Neutrophil (primary cell): Measurements from ENCODE around the gene TARBP1.

ENCODE experiments used
- H3K27ac ChIP-seq: fragments of 200-600 bp; sonication (generic); 2 replicates; pipeline ENCODE4 v1.5.1; 2016; ENCODE audit warnings: mild to moderate bottlenecking, moderate library complexity
- H3K27me3 ChIP-seq: fragments of 200-600 bp; sonication (generic); 2 replicates; pipeline ENCODE4 v1.6.0; 2016; ENCODE audit warnings: mild to moderate bottlenecking
- H3K36me3 ChIP-seq: fragments of 200-600 bp; sonication (generic); 2 replicates; pipeline ENCODE4 v1.5.1; 2017
- H3K4me1 ChIP-seq, 2 experiments: fragments of 200-600 bp in 1 of 2; sonication (generic) in 1 of 2; 1 replicate in 1 of 2; 2 replicates in 1 of 2; pipeline versions ENCODE4 v1.5.1 to v1.6.1; 2013 to 2016; ENCODE audit warnings: low read depth in 1 of 2, low read length in 1 of 2, mild to moderate bottlenecking in 1 of 2, moderate library complexity in 1 of 2; ENCODE audit not compliant: control insufficient read depth in 1 of 2, insufficient read depth in 1 of 2
- H3K4me3 ChIP-seq, 2 experiments: fragments of 200-600 bp in 1 of 2; sonication (generic) in 1 of 2; 1 replicate in 1 of 2; 2 replicates in 1 of 2; pipeline ENCODE4 v1.5.1; 2013 to 2016; ENCODE audit warnings: low read depth in 1 of 2, low read length in 1 of 2, mild to moderate bottlenecking in 1 of 2, moderate library complexity in 1 of 2
- H3K9me3 ChIP-seq: fragments of 200-600 bp; sonication (generic); 2 replicates; pipeline ENCODE4 v1.5.1; 2016
- TF ChIP-seq, protein P1 (sequence below): fragments of 200-600 bp; sonication (generic); IDR thresholded peaks from 2 replicates; pipeline ENCODE4 v1.5.1; 2016; ENCODE audit warnings: antibody characterized with exemption

Gene TARBP1

GRCh38 chr1:234475167-234475793 is 3.7 kb downstream of the TARBP1 start:
- Histone ChIP-seq H3K9me3 (no peaks in the 10 kb centered on the region), H3K36me3 (no peaks in the 10 kb centered on the region), H3K4me1 (peaks cover 36 to 41% of the 10 kb centered on the region in 2 experiments), H3K27me3 (peaks cover 11% of the 10 kb centered on the region), H3K4me3 (no peak overlapping the region), H3K27ac (no peak overlapping the region)
- TF ChIP-seq, protein P1, sequence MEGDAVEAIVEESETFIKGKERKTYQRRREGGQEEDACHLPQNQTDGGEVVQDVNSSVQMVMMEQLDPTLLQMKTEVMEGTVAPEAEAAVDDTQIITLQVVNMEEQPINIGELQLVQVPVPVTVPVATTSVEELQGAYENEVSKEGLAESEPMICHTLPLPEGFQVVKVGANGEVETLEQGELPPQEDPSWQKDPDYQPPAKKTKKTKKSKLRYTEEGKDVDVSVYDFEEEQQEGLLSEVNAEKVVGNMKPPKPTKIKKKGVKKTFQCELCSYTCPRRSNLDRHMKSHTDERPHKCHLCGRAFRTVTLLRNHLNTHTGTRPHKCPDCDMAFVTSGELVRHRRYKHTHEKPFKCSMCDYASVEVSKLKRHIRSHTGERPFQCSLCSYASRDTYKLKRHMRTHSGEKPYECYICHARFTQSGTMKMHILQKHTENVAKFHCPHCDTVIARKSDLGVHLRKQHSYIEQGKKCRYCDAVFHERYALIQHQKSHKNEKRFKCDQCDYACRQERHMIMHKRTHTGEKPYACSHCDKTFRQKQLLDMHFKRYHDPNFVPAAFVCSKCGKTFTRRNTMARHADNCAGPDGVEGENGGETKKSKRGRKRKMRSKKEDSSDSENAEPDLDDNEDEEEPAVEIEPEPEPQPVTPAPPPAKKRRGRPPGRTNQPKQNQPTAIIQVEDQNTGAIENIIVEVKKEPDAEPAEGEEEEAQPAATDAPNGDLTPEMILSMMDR = no peak

GRCh38 chr1:234474375-234474774 is 4.6 kb downstream of the TARBP1 start:
- TF ChIP-seq, protein P1 = no peak
- Histone ChIP-seq H3K4me3 (no peak overlapping the region), H3K4me1 (peaks cover 36 to 41% of the 10 kb centered on the region in 2 experiments), H3K27me3 (peaks cover 3% of the 10 kb centered on the region), H3K9me3 (no peaks in the 10 kb centered on the region), H3K27ac (no peak overlapping the region), H3K36me3 (no peaks in the 10 kb centered on the region)

GRCh38 chr1:234473118-234473517 is 5.9 kb downstream of the TARBP1 start:
- H3K4me3 ChIP-seq = no peak overlapping the region

GRCh38 chr1:234469376-234469775 is 9.6 kb downstream of the TARBP1 start:
- peaks cover 8 to 10% of the 10 kb centered on the region in 2 experiments for H3K4me1 ChIP-seq
- H3K36me3 ChIP-seq = peaks cover 3% of the 10 kb centered on the region
- H3K9me3 ChIP-seq = no peaks in the 10 kb centered on the region
- H3K27me3 ChIP-seq = no peaks in the 10 kb centered on the region
- TF ChIP-seq, protein P1 = no peak
- no peak overlapping the region for H3K4me3 ChIP-seq
- H3K27ac ChIP-seq = no peak overlapping the region

More at GRCh38 chr1:234473118-234473517, 5.9 kb downstream of the TARBP1 start:
- H3K27me3 ChIP-seq = no peaks in the 10 kb centered on the region
- H3K9me3 ChIP-seq = no peaks in the 10 kb centered on the region
- no peak overlapping the region for H3K27ac ChIP-seq
- TF ChIP-seq, protein P1 = no peak
- no peaks in the 10 kb centered on the region for H3K36me3 ChIP-seq
- peaks cover 30 to 36% of the 10 kb centered on the region in 2 experiments for H3K4me1 ChIP-seq

DNA sequence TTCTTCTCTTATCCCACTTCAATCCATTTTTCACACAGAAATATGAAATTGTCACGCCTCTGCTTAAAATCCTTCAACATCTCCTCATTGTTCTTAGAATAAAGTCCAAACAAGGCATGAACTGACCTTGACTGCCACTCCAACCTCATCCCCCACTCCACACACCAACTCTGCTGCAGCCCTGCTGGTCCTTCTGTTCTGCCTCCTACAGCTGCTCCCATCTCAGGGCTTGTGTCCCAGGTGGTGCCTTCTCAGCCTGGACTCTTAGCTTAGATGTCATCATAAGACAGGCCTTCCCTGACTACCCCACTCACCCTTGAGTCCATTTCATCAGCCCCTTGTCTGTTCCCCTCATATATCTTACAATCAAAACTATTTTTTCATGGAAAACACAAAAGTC is 10.4 kb downstream of the TARBP1 start:
- TF ChIP-seq, protein P1 = no peak
- Histone ChIP-seq H3K9me3 (no peaks in the 10 kb centered on the region), H3K4me1 (peaks cover 7 to 10% of the 10 kb centered on the region in 2 experiments), H3K27ac (no peak overlapping the region), H3K27me3 (no peaks in the 10 kb centered on the region), H3K36me3 (peaks cover 3% of the 10 kb centered on the region), H3K4me3 (no peak overlapping the region)
